ENCODE data around the gene LAMP1. TPM values are rescaled to one million over a fixed set of nuclear protein-coding genes. Genes with fewer than 3 reads are reported as not detected.

Gene LAMP1
- total RNA-seq, 3 donors from 2014 or later: 96.7 to 167 (median 99.1) TPM

- Histone ChIP-seq H3K27me3 (no peaks in the 10 kb centered on the region), H3K36me3 (no peaks in the 10 kb centered on the region), H3K4me3 (no peak overlapping the region), H3K9me3 (no peaks in the 10 kb centered on the region), H3K27ac (no peak overlapping the region), H3K4me1 (no peaks in the 10 kb centered on the region)
- DNase-seq (ENCODE audit: low spot score in 2 of 2): no peak
- intact Hi-C loops (cut with DNase I; ENCODE audit: low total_unique reads): no loop called here
- TF ChIP-seq POLR2A (IDR thresholded peaks at IDR 0.05) (no peak), CTCF (IDR thresholded peaks at IDR 0.05) (no peak), POLR2AphosphoS5 (IDR thresholded peaks at IDR 0.05) (no peak)
Observed at GRCh38 chr13:113291129-113291528, 5.9 kb upstream of the LAMP1 start.

DNA sequence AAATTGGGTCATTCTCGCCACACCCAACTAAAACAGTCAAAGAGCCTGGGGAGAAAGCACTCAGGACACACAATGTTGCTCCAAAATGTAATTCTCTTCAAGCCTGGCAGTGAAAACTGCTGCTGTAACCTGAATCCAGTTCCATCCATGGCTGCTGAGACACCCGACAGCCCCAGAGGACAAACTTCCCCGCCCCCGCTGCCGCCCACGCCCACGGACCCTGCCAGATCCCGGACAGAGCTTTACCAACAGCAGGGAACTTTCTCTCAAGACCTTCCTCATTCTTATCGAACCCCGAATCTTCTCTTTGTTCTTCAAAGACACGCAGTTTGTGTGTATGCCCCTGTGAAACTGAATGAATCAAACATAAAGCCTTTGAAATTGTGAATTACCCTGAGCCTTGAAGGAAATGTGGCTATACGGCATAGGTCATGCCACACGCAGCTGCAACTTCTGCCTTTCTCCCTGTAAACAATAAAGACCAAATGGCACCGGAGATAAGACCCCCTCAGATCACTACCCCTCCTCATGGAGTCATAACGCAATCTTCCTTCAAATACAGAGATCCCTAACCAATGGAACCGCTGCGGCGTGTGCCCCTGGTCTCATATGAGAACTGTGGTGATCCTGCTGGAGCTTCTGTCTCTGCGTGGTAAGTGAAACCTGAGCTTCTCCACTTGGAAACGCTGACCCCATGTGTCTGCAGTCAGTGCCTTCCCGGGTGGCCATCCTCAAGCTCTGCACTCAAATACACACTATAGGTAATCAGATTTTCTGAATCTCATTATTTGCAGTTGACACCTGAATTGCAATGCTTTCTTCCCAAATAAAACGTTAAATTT lies 4.8 kb upstream of the LAMP1 start:
- H3K36me3 ChIP-seq: no peaks in the 10 kb centered on the region
- intact Hi-C loops (cut with DNase I; ENCODE audit: low total_unique reads): no loop called here
- peak overlapping the region; percentile 71 to 73 for H3K27ac ChIP-seq
- no peaks in the 10 kb centered on the region for H3K9me3 ChIP-seq
- TF ChIP-seq POLR2A (IDR thresholded peaks at IDR 0.05) (no peak), CTCF (IDR thresholded peaks at IDR 0.05) (no peak), POLR2AphosphoS5 (IDR thresholded peaks at IDR 0.05) (no peak)
- H3K27me3 ChIP-seq: no peaks in the 10 kb centered on the region
- H3K4me1 ChIP-seq: no peaks in the 10 kb centered on the region
- no peak for DNase-seq (ENCODE audit: low spot score in 2 of 2)
- H3K4me3 ChIP-seq: peak overlapping the region; percentile 25 to 60 (median 44)

GRCh38 chr13:113293686-113294085 lies 3.4 kb upstream of the LAMP1 start:
- no peaks in the 10 kb centered on the region for H3K36me3 ChIP-seq
- no peaks in the 10 kb centered on the region for H3K9me3 ChIP-seq
- H3K4me3 ChIP-seq: no peak overlapping the region
- TF ChIP-seq POLR2A (IDR thresholded peaks at IDR 0.05) (no peak), POLR2AphosphoS5 (IDR thresholded peaks at IDR 0.05) (no peak), CTCF (IDR thresholded peaks at IDR 0.05) (no peak)
- peaks cover 0 to 8% of the 10 kb centered on the region in 2 donors for H3K4me1 ChIP-seq
- H3K27ac ChIP-seq: no peak overlapping the region
- no peak for DNase-seq (ENCODE audit: low spot score in 2 of 2)
- no peaks in the 10 kb centered on the region for H3K27me3 ChIP-seq
- intact Hi-C loops (cut with DNase I; ENCODE audit: low total_unique reads): no loop called here

- intact Hi-C loops (cut with DNase I; ENCODE audit: low total_unique reads): no loop called here
- no peak for DNase-seq (ENCODE audit: low spot score in 2 of 2)
Observed at GRCh38 chr13:113295776-113296175, 1.3 kb upstream of the LAMP1 start.

More at GRCh38 chr13:113295776-113296175, 1.3 kb upstream of the LAMP1 start:
- Histone ChIP-seq H3K27me3 (no peaks in the 10 kb centered on the region), H3K27ac (peak overlapping the region in 1 of 2 donors; percentile 38), H3K4me1 (peaks cover 0 to 11% of the 10 kb centered on the region in 2 donors), H3K36me3 (no peaks in the 10 kb centered on the region), H3K9me3 (no peaks in the 10 kb centered on the region), H3K4me3 (peak overlapping the region in 1 of 3 donors; percentile 71)
- TF ChIP-seq POLR2AphosphoS5 (IDR thresholded peaks at IDR 0.05): no peak
- no peak for TF ChIP-seq CTCF (IDR thresholded peaks at IDR 0.05)
- no peak for TF ChIP-seq POLR2A (IDR thresholded peaks at IDR 0.05)
